ENCODE data around the gene DR1. TPM values are rescaled to one million over a fixed set of nuclear protein-coding genes. Genes with fewer than 3 reads are reported as not detected.

DR1 gene
- 49.2 and 68.8 TPM in 2 replicates for total RNA-seq (2014; rRNA removed; shearing (Covaris generic))
- 51.0 and 54.5 TPM in 2 replicates for polyA plus RNA-seq (2016; fragmentation: Nextera tagmentation; extraction: Ambion mirVana)

GRCh38 chr1:93345633-93346420, at the start of gene DR1:
Gene DR1 (plus strand): TSS chr1:93345907. CDS start chr1:93346646, 739 bp downstream.
- Histone ChIP-seq H3K79me2 (ENCODE audit: insufficient read depth) (peaks cover 82% of the 10 kb centered on the region), H4K20me1 (ENCODE audit: insufficient read depth) (no peaks in the 10 kb centered on the region), H3K4me1 (ENCODE audit: insufficient read depth) (peaks cover 26% of the 10 kb centered on the region), H3K9me2 (ENCODE audit: insufficient read depth) (no peaks in the 10 kb centered on the region), H3K36me3 (ENCODE audit: low read depth) (no peaks in the 10 kb centered on the region), H3K9me3 (ENCODE audit: low read depth) (no peaks in the 10 kb centered on the region), H2AFZ (peak within 1 kb of the TSS; percentile 93), H3K4me3 (peak within 1 kb of the TSS; percentile 99), H3F3A (ENCODE audit: insufficient read depth) (peaks cover 11% of the 10 kb centered on the region), H3K27me3 (replicated peaks; ENCODE audit: insufficient read depth) (no peaks in the 10 kb centered on the region), H3K4me2 (ENCODE audit: unreplicated experiment) (peak within 1 kb of the TSS; percentile 99), H3K9ac (peak within 1 kb of the TSS; percentile 98), H3K27ac (peak within 1 kb of the TSS; percentile 96)
- TF ChIP-seq EZH2 (IDR thresholded peaks at IDR 0.05; ENCODE audit: insufficient read depth, poor library complexity, severe bottlenecking) (no peak), EZH2phosphoT487 (IDR thresholded peaks at IDR 0.05; ENCODE audit: insufficient read depth, low read depth) (no peak)
- in situ Hi-C loops (cut with MboI) = no loop called here
- DNase-seq = peak; percentile 96
- 0 to 1% methylated on average over 57 to 70 of the region's 80 CpGs for WGBS, 2 experiments (ENCODE audit: low coverage in 1 of 2, low lambda C conversion rate in 2 of 2, missing lambda C conversion rate in 2 of 2)

- Histone ChIP-seq H3K4me2 (ENCODE audit: unreplicated experiment) (no peak overlapping the region), H3K27me3 (replicated peaks; ENCODE audit: insufficient read depth) (no peaks in the 10 kb centered on the region), H3K4me3 (no peak overlapping the region), H3K9me3 (ENCODE audit: low read depth) (no peaks in the 10 kb centered on the region), H3K9ac (no peak overlapping the region), H3F3A (ENCODE audit: insufficient read depth) (no peaks in the 10 kb centered on the region), H3K4me1 (ENCODE audit: insufficient read depth) (no peaks in the 10 kb centered on the region), H3K36me3 (ENCODE audit: low read depth) (no peaks in the 10 kb centered on the region), H4K20me1 (ENCODE audit: insufficient read depth) (no peaks in the 10 kb centered on the region), H3K79me2 (ENCODE audit: insufficient read depth) (no peaks in the 10 kb centered on the region), H2AFZ (no peak overlapping the region), H3K9me2 (ENCODE audit: insufficient read depth) (no peaks in the 10 kb centered on the region), H3K27ac (no peak overlapping the region)
- in situ Hi-C loops (cut with MboI) = no loop called here
- WGBS, 2 experiments (ENCODE audit: low coverage in 1 of 2, low lambda C conversion rate in 2 of 2, missing lambda C conversion rate in 2 of 2) = 63 to 65% methylated on average over 3 of the region's 3 CpGs
- no peak for DNase-seq
- TF ChIP-seq EZH2phosphoT487 (IDR thresholded peaks at IDR 0.05; ENCODE audit: insufficient read depth, low read depth) (no peak), EZH2 (IDR thresholded peaks at IDR 0.05; ENCODE audit: insufficient read depth, poor library complexity, severe bottlenecking) (no peak)
These were observed 49.1 kb upstream of the DR1 start for GRCh38 chr1:93296555-93297154.

DNA sequence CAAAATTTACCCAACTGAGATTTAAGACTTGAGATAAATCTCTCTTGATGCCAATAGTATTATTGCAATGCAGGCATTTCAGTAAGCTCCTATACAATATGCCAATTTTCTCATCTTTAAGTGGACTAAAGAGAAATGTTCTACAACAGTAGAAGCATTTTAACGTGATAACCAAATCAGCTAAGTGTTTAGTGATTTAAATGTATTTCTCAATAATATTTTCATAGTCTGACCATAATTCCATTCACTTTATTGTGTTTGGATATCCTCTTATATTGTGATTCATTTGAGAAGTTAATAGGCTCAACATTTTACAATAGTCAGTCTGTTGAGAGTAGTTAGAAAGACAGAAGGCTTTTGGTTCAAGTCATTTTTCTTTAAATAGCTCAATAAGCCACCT, 44.6 kb upstream of the DR1 start:
- H3K4me1 ChIP-seq (ENCODE audit: insufficient read depth) = no peaks in the 10 kb centered on the region
- H3K27ac ChIP-seq = no peak overlapping the region
- H2AFZ ChIP-seq = no peak overlapping the region
- in situ Hi-C loops (cut with MboI) = loop anchor here (25.0 kb wide), 1 partner anchor 536 kb away; no protein-coding TSS in a partner anchor
- no peaks in the 10 kb centered on the region for H4K20me1 ChIP-seq (ENCODE audit: insufficient read depth)
- no peak overlapping the region for H3K4me2 ChIP-seq (ENCODE audit: unreplicated experiment)
- no peak for DNase-seq
- H3K9me3 ChIP-seq (ENCODE audit: low read depth) = no peaks in the 10 kb centered on the region
- no peak for TF ChIP-seq EZH2phosphoT487 (IDR thresholded peaks at IDR 0.05; ENCODE audit: insufficient read depth, low read depth)
- no peaks in the 10 kb centered on the region for H3K27me3 ChIP-seq (replicated peaks; ENCODE audit: insufficient read depth)
- H3K79me2 ChIP-seq (ENCODE audit: insufficient read depth) = no peaks in the 10 kb centered on the region
- no peak overlapping the region for H3K4me3 ChIP-seq
- H3F3A ChIP-seq (ENCODE audit: insufficient read depth) = no peaks in the 10 kb centered on the region
- WGBS, 2 experiments (ENCODE audit: low coverage in 1 of 2, low lambda C conversion rate in 2 of 2, missing lambda C conversion rate in 2 of 2) = 42 to 45% methylated on average over 1 of the region's 1 CpG
- no peaks in the 10 kb centered on the region for H3K36me3 ChIP-seq (ENCODE audit: low read depth)
- no peaks in the 10 kb centered on the region for H3K9me2 ChIP-seq (ENCODE audit: insufficient read depth)
- H3K9ac ChIP-seq = no peak overlapping the region

DNA sequence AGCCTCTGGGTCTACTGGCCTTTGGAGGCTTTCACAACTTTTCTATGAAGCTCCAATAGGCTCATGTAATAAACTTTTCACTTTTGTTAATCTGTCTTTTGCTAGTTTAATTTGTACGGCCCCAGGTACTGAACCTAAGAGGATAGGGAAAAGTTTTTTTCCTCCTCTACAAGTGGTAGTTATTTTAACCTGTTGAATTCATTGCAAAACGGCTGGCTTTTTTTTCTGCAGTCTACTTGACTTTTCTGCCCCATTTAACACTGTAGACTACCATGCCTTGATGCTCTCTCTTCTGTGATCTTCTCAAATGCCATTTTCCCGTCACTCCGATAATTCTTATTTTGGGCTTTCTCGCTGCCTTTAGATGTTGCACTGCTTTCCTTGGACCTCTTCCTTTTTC, 43.6 kb upstream of the DR1 start:
- TF ChIP-seq EZH2 (IDR thresholded peaks at IDR 0.05; ENCODE audit: insufficient read depth, poor library complexity, severe bottlenecking) (no peak), EZH2phosphoT487 (IDR thresholded peaks at IDR 0.05; ENCODE audit: insufficient read depth, low read depth) (no peak)
- Histone ChIP-seq H3K27me3 (replicated peaks; ENCODE audit: insufficient read depth) (no peaks in the 10 kb centered on the region), H3F3A (ENCODE audit: insufficient read depth) (no peaks in the 10 kb centered on the region), H3K4me1 (ENCODE audit: insufficient read depth) (no peaks in the 10 kb centered on the region), H3K9me2 (ENCODE audit: insufficient read depth) (no peaks in the 10 kb centered on the region), H3K4me2 (ENCODE audit: unreplicated experiment) (no peak overlapping the region), H3K79me2 (ENCODE audit: insufficient read depth) (no peaks in the 10 kb centered on the region), H3K4me3 (no peak overlapping the region), H2AFZ (no peak overlapping the region), H4K20me1 (ENCODE audit: insufficient read depth) (no peaks in the 10 kb centered on the region), H3K9me3 (ENCODE audit: low read depth) (no peaks in the 10 kb centered on the region), H3K36me3 (ENCODE audit: low read depth) (no peaks in the 10 kb centered on the region), H3K27ac (no peak overlapping the region), H3K9ac (no peak overlapping the region)
- 80 to 92% methylated on average over 5 of the region's 5 CpGs for WGBS, 2 experiments (ENCODE audit: low coverage in 1 of 2, low lambda C conversion rate in 2 of 2, missing lambda C conversion rate in 2 of 2)
- in situ Hi-C loops (cut with MboI) = loop anchor here (25.0 kb wide), 1 partner anchor 535 kb away; no protein-coding TSS in a partner anchor
- no peak for DNase-seq
